ENCODE data around the gene CES2.

The CES2 gene, protein sequence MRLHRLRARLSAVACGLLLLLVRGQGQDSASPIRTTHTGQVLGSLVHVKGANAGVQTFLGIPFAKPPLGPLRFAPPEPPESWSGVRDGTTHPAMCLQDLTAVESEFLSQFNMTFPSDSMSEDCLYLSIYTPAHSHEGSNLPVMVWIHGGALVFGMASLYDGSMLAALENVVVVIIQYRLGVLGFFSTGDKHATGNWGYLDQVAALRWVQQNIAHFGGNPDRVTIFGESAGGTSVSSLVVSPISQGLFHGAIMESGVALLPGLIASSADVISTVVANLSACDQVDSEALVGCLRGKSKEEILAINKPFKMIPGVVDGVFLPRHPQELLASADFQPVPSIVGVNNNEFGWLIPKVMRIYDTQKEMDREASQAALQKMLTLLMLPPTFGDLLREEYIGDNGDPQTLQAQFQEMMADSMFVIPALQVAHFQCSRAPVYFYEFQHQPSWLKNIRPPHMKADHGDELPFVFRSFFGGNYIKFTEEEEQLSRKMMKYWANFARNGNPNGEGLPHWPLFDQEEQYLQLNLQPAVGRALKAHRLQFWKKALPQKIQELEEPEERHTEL

DNA sequence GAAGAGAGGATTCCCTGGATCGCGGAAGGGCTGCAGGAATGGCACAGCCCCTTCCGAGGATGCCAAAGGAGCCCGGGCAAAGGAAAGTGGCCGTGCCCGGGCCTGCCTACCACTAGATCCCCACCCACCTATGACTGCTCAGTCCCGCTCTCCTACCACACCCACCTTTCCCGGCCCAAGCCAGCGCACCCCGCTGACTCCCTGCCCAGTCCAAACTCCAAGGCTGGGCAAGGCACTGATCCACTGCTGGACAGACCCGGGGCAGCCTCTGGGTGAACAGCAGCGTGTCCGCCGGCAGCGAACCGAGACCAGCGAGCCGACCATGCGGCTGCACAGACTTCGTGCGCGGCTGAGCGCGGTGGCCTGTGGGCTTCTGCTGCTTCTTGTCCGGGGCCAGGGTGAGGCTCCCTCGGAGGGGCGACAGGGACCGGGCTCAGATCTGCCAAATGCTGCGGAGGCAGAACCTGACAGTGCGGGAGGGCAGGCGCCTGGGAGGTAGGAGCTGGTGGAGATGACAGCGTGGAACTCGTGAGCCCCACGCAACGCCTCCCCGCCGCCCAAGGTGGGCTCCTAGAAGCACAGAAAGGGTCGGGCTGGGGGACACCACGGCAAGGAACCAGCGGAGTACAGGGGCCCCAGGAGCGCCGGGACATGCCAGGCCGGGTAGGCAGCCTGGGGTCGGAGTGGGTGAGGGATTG, at the start of gene CES2:
CES2 (plus strand) TSS at position 203 of the 698 bp plus-strand sequence; CDS start at position 323, 120 bp downstream.
- TF ChIP-seq, protein P1, sequence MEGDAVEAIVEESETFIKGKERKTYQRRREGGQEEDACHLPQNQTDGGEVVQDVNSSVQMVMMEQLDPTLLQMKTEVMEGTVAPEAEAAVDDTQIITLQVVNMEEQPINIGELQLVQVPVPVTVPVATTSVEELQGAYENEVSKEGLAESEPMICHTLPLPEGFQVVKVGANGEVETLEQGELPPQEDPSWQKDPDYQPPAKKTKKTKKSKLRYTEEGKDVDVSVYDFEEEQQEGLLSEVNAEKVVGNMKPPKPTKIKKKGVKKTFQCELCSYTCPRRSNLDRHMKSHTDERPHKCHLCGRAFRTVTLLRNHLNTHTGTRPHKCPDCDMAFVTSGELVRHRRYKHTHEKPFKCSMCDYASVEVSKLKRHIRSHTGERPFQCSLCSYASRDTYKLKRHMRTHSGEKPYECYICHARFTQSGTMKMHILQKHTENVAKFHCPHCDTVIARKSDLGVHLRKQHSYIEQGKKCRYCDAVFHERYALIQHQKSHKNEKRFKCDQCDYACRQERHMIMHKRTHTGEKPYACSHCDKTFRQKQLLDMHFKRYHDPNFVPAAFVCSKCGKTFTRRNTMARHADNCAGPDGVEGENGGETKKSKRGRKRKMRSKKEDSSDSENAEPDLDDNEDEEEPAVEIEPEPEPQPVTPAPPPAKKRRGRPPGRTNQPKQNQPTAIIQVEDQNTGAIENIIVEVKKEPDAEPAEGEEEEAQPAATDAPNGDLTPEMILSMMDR (IDR thresholded peaks at IDR 0.05; ENCODE audit: extremely low read depth, insufficient read depth, missing control alignments) = no peak
- in situ Hi-C loops (cut with MboI; ENCODE audit: low pct_unique_long_range_greater_than_20kb, low sequenced_read_pairs, unreplicated experiment) = no loop called here
- no peak for DNase-seq (ENCODE audit: low spot score)

DNA sequence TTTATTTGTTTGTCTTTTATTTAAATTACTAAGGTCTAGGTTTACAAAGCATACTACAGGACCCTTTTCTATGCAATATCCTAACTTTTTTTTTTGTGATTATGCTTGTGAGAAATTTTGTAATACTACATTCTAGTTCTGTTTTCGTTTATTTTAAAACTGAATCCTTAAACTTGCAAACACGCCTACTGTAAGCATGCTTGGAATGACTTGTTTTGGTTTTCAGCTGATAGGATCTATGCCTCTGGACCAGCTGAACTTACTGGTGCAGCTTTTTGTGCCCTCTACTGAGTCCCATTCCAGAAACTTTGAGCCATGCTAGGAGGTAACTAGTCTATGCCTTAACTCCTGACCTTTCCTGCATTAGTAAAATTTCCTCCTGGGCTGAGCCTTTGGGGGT, 49.0 kb upstream of the CES2 start:
- in situ Hi-C loops (cut with MboI; ENCODE audit: low pct_unique_long_range_greater_than_20kb, low sequenced_read_pairs, unreplicated experiment) = no loop called here
- TF ChIP-seq, protein P1 (IDR thresholded peaks at IDR 0.05; ENCODE audit: extremely low read depth, insufficient read depth, missing control alignments) = no peak
- no peak for DNase-seq (ENCODE audit: low spot score)

DNA sequence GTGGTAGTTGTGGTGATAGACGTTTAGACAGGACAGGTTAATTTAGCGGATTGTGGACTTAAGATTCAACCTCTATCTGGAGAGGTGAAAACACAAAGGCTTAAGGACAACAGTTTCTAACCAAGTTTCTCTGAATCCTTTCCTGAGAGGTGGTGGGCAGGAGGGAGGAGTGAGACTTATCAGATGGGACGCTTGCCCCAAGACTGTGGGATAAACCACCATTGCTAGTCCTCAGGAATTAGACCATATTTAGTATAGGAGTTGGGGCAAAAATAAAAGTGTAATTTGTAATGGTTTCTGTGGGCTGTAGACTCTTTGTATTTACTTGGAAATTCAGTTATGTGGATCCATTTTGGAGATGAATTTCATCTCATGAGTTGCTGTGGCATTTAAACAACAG, 48.4 kb upstream of the CES2 start:
- in situ Hi-C loops (cut with MboI; ENCODE audit: low pct_unique_long_range_greater_than_20kb, low sequenced_read_pairs, unreplicated experiment) = no loop called here
- DNase-seq (ENCODE audit: low spot score) = no peak
- TF ChIP-seq, protein P1 (IDR thresholded peaks at IDR 0.05; ENCODE audit: extremely low read depth, insufficient read depth, missing control alignments) = no peak

DNA sequence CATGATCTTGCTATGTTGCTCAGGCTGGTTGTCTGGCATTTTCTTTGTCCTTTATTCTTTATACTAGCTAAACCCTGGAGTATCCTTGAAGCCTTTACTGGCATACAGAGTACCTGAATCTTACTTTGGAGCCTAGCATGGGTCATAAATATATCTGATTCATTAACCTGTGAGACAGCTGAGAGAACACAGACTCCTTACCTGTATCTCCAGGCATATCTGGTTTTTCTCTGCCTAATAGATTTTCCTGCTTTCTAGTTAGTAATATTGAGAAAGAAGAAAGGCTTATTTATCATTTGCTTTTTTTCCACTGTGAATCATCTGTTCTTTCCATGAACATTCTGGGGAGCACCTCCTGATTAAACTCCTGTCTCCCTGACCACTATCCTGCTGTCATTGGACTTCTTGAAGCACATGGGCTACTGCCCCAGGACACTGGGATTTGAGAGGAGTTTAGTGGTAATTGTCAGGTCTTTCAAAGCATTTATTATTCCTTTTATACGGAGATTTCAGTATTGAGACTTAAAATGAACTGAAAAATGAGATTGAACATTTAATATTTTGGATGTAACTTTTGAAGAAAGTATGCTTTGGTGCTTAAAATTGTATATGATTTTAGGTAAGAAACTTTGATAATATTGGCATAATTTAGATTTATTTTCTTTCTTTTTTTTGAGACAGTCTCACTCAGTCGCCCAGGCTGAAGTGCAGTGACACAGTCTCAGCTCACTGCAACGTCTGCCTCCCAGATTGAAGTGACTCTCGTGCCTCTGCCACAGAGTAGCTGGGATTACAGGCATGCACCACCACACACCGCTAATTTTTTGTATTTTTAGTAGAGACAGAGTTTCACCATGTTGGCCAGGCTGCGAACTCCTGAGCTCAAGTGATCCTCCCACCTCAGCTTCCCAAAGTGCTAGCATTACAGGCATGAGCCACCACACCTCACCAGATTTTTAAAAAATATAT, 46.4 kb upstream of the CES2 start:
- in situ Hi-C loops (cut with MboI; ENCODE audit: low pct_unique_long_range_greater_than_20kb, low sequenced_read_pairs, unreplicated experiment) = no loop called here
- no peak for DNase-seq (ENCODE audit: low spot score)
- TF ChIP-seq, protein P1 (IDR thresholded peaks at IDR 0.05; ENCODE audit: extremely low read depth, insufficient read depth, missing control alignments) = no peak

DNA sequence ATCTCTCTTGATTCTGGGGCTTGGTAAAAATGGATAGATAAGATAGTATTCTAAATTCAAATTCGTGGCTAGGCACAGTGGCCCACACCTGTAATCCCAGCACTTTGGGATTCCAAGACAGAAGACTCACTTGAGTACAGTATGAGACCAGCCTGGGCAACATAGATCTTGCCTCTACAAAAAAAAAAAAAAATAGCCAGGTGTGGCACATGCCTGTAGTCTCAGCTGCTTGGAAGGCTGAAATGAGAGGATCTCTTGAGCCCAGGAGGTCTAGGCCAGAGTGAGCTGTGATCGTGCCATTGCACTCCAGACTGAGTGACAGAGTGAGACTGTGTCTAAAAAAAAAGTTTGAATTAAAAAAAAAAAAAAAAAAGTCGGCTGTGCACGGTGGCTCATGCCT, 45.7 kb upstream of the CES2 start:
- in situ Hi-C loops (cut with MboI; ENCODE audit: low pct_unique_long_range_greater_than_20kb, low sequenced_read_pairs, unreplicated experiment) = no loop called here
- TF ChIP-seq, protein P1 (IDR thresholded peaks at IDR 0.05; ENCODE audit: extremely low read depth, insufficient read depth, missing control alignments) = no peak
- no peak for DNase-seq (ENCODE audit: low spot score)

DNA sequence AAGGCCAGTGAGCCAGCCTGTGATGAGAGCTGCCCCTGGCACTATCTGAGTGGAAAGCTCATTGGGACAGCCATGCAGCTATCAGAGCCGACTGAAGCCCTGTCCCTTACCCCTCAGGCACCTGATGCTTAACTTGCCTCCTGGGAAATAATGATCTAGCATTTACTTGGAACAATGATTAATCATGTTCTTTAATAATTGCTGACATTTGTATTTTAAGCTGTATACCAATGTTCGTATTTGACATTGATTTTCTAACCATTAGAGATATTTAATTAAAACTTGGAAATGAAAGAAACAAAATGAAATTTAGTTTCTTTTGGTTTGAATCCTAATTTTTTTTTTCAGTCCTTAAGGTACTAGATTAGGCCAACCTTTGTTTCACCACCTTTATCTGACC, 44.5 kb upstream of the CES2 start:
- in situ Hi-C loops (cut with MboI; ENCODE audit: low pct_unique_long_range_greater_than_20kb, low sequenced_read_pairs, unreplicated experiment) = no loop called here
- no peak for DNase-seq (ENCODE audit: low spot score)
- TF ChIP-seq, protein P1 (IDR thresholded peaks at IDR 0.05; ENCODE audit: extremely low read depth, insufficient read depth, missing control alignments) = no peak
